ENCODE measurements around the gene UBE2G2. TPM values are rescaled to one million over a fixed set of nuclear protein-coding genes. Genes with fewer than 3 reads are reported as not detected.

The UBE2G2 gene
- total RNA-seq, 2 donors from 2014 or later, result 62.0 to 83.0 TPM

GRCh38 chr21:44817914-44818639 lies 16.5 kb upstream of the UBE2G2 start, which contains the start of gene SUMO3:
TSS of gene SUMO3 (minus strand) at chr21:44818062. CDS start at chr21:44817968, 94 bp downstream.
- intact Hi-C loops (cut with DNase I), result loop anchor here (5.0 kb wide), 1 partner anchor 54 kb away; the partner anchor contains the start of gene PTTG1IP (in 2 of the 2)
- DNase-seq (peak; percentile 86), ATAC-seq (peak; percentile 77 to 80)

- intact Hi-C loops (cut with DNase I), result loop anchor here (5.0 kb wide), 1 partner anchor 55 kb away; the partner anchor contains the start of gene PTTG1IP (in 2 of the 2)
- ATAC-seq (peak; percentile 93 to 95), DNase-seq (peak; percentile 92)
Observed at GRCh38 chr21:44817506-44817880, 15.9 kb upstream of the UBE2G2 start.

- DNase-seq, result no peak
- peak; percentile 0 to 7 for ATAC-seq
- intact Hi-C loops (cut with DNase I), result loop anchor here (5.0 kb wide), 1 partner anchor 55 kb away; the partner anchor contains the start of gene PTTG1IP (in 2 of the 2)
Observed at GRCh38 chr21:44816761-44817505, 15.3 kb upstream of the UBE2G2 start.

GRCh38 chr21:44815852-44816628 lies 14.4 kb upstream of the UBE2G2 start:
- intact Hi-C loops (cut with DNase I), result loop anchor here (5.0 kb wide), 1 partner anchor 56 kb away; the partner anchor contains the start of gene PTTG1IP (in 2 of the 2)
- ATAC-seq, result no peak
- no peak for DNase-seq

- intact Hi-C loops (cut with DNase I), result loop anchor here (5.0 kb wide), 1 partner anchor 57 kb away; the partner anchor contains the start of gene PTTG1IP (in 2 of the 2)
- no peak for ATAC-seq
- no peak for DNase-seq
Observed at GRCh38 chr21:44815225-44815624, 13.6 kb upstream of the UBE2G2 start.

GRCh38 chr21:44814498-44815023 lies 12.9 kb upstream of the UBE2G2 start:
- ATAC-seq (no peak), DNase-seq (peak; percentile 54)
- intact Hi-C loops (cut with DNase I), result loop anchor here (5.0 kb wide), 1 partner anchor 58 kb away; the partner anchor contains the start of gene PTTG1IP (in 2 of the 2)

GRCh38 chr21:44813727-44814126 lies 12.1 kb upstream of the UBE2G2 start:
- DNase-seq, result no peak
- intact Hi-C loops (cut with DNase I), result no loop called here
- no peak for ATAC-seq

GRCh38 chr21:44813149-44813548 lies 11.5 kb upstream of the UBE2G2 start:
- intact Hi-C loops (cut with DNase I), result no loop called here
- no peak for ATAC-seq
- no peak for DNase-seq

- ATAC-seq, result no peak
- intact Hi-C loops (cut with DNase I), result no loop called here
- no peak for DNase-seq
Observed at GRCh38 chr21:44812640-44813039, 11.0 kb upstream of the UBE2G2 start.

GRCh38 chr21:44810779-44811178 lies 9.2 kb upstream of the UBE2G2 start:
- ATAC-seq (no peak), DNase-seq (no peak)
- intact Hi-C loops (cut with DNase I), result no loop called here

- intact Hi-C loops (cut with DNase I), result no loop called here
- DNase-seq, result no peak
- ATAC-seq, result no peak
Observed at GRCh38 chr21:44805859-44806258, 4.2 kb upstream of the UBE2G2 start.

- intact Hi-C loops (cut with DNase I), result no loop called here
- no peak for ATAC-seq
- DNase-seq, result no peak
Observed at GRCh38 chr21:44805226-44805625, 3.6 kb upstream of the UBE2G2 start.

- DNase-seq (no peak), ATAC-seq (no peak)
- intact Hi-C loops (cut with DNase I), result loop anchor here (5.0 kb wide), 2 partner anchors 73 to 128 kb away; no protein-coding TSS in a partner anchor
Observed at GRCh38 chr21:44804762-44805161, 3.1 kb upstream of the UBE2G2 start.

GRCh38 chr21:44803651-44804050 lies 2.0 kb upstream of the UBE2G2 start:
- no peak for DNase-seq
- intact Hi-C loops (cut with DNase I), result loop anchor here (5.0 kb wide), 2 partner anchors 74 to 129 kb away; no protein-coding TSS in a partner anchor
- no peak for ATAC-seq

GRCh38 chr21:44802396-44803153 lies 955 bp upstream of the UBE2G2 start:
- intact Hi-C loops (cut with DNase I), result loop anchor here (5.0 kb wide), 2 partner anchors 75 to 130 kb away; no protein-coding TSS in a partner anchor
- peak; percentile 10 to 12 for ATAC-seq
- DNase-seq, result no peak

GRCh38 chr21:44800971-44801467 lies 601 bp downstream of the UBE2G2 start:
- DNase-seq (no peak), ATAC-seq (peak; percentile 25 to 30)
- intact Hi-C loops (cut with DNase I), result loop anchor here (2.0 to 5.0 kb wide), 3 partner anchors 74 to 131 kb away; no protein-coding TSS in a partner anchor

GRCh38 chr21:44800103-44800502 lies 1.5 kb downstream of the UBE2G2 start:
- ATAC-seq, result no peak
- intact Hi-C loops (cut with DNase I), result loop anchor here (2.0 to 5.0 kb wide), 3 partner anchors 75 to 132 kb away; no protein-coding TSS in a partner anchor

GRCh38 chr21:44799646-44800045 lies 2.0 kb downstream of the UBE2G2 start:
- intact Hi-C loops (cut with DNase I), result loop anchor here (2.0 to 5.0 kb wide), 3 partner anchors 75 to 133 kb away; no protein-coding TSS in a partner anchor

More at GRCh38 chr21:44800103-44800502, 1.5 kb downstream of the UBE2G2 start:
- DNase-seq, result no peak

More at GRCh38 chr21:44799646-44800045, 2.0 kb downstream of the UBE2G2 start:
- DNase-seq, result no peak
- no peak for ATAC-seq
